Omental fat pad (tissue), 4 donors: ENCODE measurements around the gene NCDN. TPM values are rescaled to one million over a fixed set of nuclear protein-coding genes. Genes with fewer than 3 reads are reported as not detected.
"Not testable (repeated sequence)": the region's sequence is repeated elsewhere in the genome, so short reads cannot be mapped to it uniquely, and the experiment has no call there.

Source experiments
- ATAC-seq: fragments of 150-250 bp; one replicate; pipeline ENCODE4 v1.9.1; 2016; ENCODE audit warnings: mild to moderate bottlenecking, moderate library complexity; ENCODE audit not compliant: low FRiP score
- DNase-seq: peaks from one replicate; pipeline ENCODE4 v3.0.0-alpha.2; 2019; ENCODE audit warnings: low spot score
- CTCF ChIP-seq, 3 donors: fragments of 450-650 bp; IDR thresholded peaks; one replicate each; pipeline ENCODE4 v1.5.1; 2016 to 2017; ENCODE audit warnings: antibody characterized with exemption in 3 of 3, mild to moderate bottlenecking in 3 of 3, moderate library complexity in 2 of 3
- total RNA-seq, 4 donors: library from RNA; depleted of rRNA; stranded (reverse); fragments of >200 nt; gene quantifications; one replicate each; pipeline ENCODE4 v1.1.0, GENCODE V29; 2016

The NCDN gene
- total RNA-seq, 4 donors from 2014 or later = 12.2 to 20.9 (median 15.1) TPM

- no peak for ATAC-seq
- DNase-seq = no peak
- no peak for TF ChIP-seq CTCF (IDR thresholded peaks at IDR 0.05)
Measured at GRCh38 chr1:35575416-35575958, 17.9 kb downstream of the NCDN start.

- ATAC-seq (no peak), DNase-seq (no peak)
- no peak for TF ChIP-seq CTCF (IDR thresholded peaks at IDR 0.05)
Measured at GRCh38 chr1:35576061-35576765, 18.6 kb downstream of the NCDN start.

GRCh38 chr1:35576766-35577070, 19.1 kb downstream of the NCDN start:
- not testable (repeated sequence) for DNase-seq

GRCh38 chr1:35577071-35577998, 19.7 kb downstream of the NCDN start:
- TF ChIP-seq CTCF (IDR thresholded peaks at IDR 0.05) = no peak
- ATAC-seq (peak; percentile 28), DNase-seq (no peak)

More at GRCh38 chr1:35576766-35577070, 19.1 kb downstream of the NCDN start:
- ATAC-seq = not testable (repeated sequence)

GRCh38 chr1:35580949-35581388, 23.4 kb downstream of the NCDN start:
- no peak for DNase-seq
- ATAC-seq = no peak
- no peak for TF ChIP-seq CTCF (IDR thresholded peaks at IDR 0.05)

- DNase-seq, ATAC-seq: not testable (repeated sequence)
Measured at GRCh38 chr1:35581621-35582020, 24.0 kb downstream of the NCDN start.

GRCh38 chr1:35585281-35585680, 27.7 kb downstream of the NCDN start:
- no peak for TF ChIP-seq CTCF (IDR thresholded peaks at IDR 0.05)
- no peak for ATAC-seq
- no peak for DNase-seq

GRCh38 chr1:35585805-35586204, 28.2 kb downstream of the NCDN start:
- not testable (repeated sequence) for DNase-seq, ATAC-seq
